ENCODE measurements around the gene CEBPG.
A peak's percentile ranks its signal among the peaks of the same experiment; 100 is the strongest.

The CEBPG gene

DNA sequence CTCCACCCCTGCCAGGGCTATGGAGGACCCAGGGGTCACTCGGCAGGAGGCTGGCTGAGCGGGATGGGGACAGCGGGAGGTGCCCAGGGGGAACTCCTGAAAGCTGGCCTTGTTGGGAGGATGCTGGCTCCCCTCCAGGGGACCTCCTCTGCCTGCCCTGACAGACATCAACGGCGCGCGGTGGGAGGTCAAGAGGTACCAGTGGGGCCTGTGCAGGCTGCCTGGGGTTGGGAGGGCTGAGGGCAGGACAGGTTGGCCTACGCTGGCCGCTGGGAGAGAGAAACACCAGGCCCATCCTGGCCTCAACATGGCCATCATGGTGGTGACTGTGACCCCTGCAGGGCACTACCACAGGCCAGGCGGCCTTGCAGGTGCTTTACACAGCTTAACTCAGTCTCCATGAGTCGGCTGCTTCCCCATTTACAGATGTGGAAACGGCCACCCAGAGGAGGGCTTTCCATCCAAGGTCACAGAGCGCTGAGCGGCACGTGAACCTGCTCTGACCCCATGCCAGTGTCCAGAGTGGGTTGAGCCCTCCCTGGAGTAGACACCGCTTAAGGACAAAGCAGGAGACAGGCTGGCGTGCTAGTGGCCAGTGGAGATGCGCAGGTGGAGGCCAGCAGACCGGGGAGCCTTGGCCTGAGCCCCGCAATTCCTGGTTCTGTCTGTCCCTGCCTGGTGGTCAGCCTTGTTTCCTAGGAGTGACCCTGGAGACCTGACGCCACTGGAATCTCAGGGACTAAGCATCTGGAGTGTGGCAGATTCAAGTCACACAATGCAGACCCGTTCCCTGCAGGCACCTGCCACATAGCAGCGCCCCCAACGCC, 27.6 kb downstream of the CEBPG start:
- H3K27ac ChIP-seq, result no peak overlapping the region
- TF ChIP-seq, protein P1, sequence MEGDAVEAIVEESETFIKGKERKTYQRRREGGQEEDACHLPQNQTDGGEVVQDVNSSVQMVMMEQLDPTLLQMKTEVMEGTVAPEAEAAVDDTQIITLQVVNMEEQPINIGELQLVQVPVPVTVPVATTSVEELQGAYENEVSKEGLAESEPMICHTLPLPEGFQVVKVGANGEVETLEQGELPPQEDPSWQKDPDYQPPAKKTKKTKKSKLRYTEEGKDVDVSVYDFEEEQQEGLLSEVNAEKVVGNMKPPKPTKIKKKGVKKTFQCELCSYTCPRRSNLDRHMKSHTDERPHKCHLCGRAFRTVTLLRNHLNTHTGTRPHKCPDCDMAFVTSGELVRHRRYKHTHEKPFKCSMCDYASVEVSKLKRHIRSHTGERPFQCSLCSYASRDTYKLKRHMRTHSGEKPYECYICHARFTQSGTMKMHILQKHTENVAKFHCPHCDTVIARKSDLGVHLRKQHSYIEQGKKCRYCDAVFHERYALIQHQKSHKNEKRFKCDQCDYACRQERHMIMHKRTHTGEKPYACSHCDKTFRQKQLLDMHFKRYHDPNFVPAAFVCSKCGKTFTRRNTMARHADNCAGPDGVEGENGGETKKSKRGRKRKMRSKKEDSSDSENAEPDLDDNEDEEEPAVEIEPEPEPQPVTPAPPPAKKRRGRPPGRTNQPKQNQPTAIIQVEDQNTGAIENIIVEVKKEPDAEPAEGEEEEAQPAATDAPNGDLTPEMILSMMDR (conservative IDR thresholded peaks at IDR 0.05; ENCODE audit: low read depth), result no peak
- POLR2A ChIA-PET (ENCODE audit: low non-redundant PET), result no interaction called here
- CTCF ChIA-PET, result interaction anchor here (1.0 to 3.1 kb wide), 2 partner anchors 98 to 159 kb away, joined by 5 to 11 read pairs; no protein-coding TSS in a partner anchor
- DNase-seq (ENCODE audit: low spot score), result no peak

DNA sequence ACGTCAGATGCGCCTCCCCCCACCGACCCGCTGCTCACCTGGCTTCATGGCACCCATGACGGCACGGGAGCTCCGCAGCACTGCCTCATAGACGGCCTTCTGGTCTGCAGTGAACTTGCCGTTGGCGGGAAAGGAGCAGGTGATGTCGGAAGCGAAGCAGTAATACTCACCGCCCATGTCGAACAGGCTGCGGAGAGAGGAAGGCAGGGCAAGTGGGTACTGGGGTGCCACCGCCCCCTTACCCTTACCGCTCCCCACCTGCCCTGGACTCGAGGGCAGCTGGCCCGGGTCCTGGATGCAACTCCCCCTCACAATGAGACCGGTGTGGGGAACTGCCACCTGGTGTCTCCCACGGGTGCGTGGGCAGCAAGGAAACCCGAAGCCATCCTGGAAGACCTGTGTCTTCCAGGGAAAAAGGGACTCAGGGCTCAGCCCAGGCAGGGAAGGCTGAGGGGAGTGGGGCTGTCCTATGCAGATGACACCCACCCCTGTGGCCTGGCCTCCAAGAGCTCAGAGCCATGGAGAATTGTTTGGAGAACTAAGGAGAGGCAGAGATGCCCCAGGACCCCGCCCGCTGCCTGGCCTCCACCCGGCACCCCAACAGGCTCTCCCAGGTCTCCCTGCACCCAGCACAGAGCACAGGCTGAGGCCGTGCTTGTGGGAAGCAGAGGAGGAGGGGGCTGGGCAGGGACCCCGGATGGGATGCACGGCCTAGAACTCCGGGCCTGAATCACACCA, 28.3 kb downstream of the CEBPG start:
- ChIA-PET CTCF (interaction anchor here (2.8 kb wide), 1 partner anchor 167 kb away, joined by 14 read pairs; no protein-coding TSS in a partner anchor), POLR2A (ENCODE audit: low non-redundant PET) (no interaction called here)
- no peak overlapping the region for H3K27ac ChIP-seq

DNA sequence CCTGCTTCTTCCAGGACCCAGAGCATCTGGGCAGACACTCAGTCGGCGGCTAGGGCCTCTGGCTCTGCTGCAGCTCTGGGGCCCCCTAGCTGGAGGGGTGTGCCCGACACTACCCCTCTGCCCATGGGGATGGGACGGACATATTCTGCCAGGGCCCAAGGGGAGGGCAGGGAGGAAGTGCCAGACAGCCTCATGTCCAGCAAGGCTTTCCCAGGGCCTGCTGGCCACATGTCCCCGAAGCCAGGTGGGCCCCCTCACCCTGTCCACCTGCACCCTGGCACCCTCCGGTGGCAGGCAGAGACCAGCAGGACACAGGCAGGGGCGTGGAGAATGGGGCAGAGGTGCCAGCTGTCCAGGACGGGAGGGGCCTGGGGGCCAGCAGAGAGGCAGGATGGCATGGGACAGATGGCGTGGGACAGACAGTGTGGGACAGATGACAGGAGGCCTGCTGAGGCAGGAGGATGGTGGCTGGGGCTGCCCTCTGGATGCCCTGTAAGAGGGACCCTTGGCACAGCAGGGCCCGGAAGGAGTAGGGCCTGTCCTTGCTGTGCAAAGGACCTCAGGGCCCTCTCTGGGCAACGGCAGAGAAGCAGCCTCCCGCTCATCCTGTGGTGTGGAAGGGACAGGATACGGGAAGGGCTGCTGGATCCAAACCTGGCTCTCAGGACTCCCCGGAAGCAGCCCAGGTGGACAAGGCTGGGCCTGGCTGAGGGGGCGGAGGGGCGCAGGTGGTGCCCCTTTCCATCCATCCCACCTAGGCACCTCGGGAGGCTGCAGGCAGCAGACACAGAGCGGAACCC, 29.1 kb downstream of the CEBPG start:
- ChIA-PET POLR2A (ENCODE audit: low non-redundant PET) (no interaction called here), CTCF (interaction anchor here (2.8 kb wide), 1 partner anchor 168 kb away, joined by 14 read pairs; no protein-coding TSS in a partner anchor)
- DNase-seq (ENCODE audit: low spot score), result no peak
- TF ChIP-seq, protein P1 (conservative IDR thresholded peaks at IDR 0.05; ENCODE audit: low read depth), result peak; percentile 23; the same call in 1 of the 2 replicates
- H3K27ac ChIP-seq, result no peak overlapping the region

More for the DNA sequence above, 28.3 kb downstream of the CEBPG start:
- no peak for DNase-seq (ENCODE audit: low spot score)
- TF ChIP-seq, protein P1 (conservative IDR thresholded peaks at IDR 0.05; ENCODE audit: low read depth), result no peak

DNA sequence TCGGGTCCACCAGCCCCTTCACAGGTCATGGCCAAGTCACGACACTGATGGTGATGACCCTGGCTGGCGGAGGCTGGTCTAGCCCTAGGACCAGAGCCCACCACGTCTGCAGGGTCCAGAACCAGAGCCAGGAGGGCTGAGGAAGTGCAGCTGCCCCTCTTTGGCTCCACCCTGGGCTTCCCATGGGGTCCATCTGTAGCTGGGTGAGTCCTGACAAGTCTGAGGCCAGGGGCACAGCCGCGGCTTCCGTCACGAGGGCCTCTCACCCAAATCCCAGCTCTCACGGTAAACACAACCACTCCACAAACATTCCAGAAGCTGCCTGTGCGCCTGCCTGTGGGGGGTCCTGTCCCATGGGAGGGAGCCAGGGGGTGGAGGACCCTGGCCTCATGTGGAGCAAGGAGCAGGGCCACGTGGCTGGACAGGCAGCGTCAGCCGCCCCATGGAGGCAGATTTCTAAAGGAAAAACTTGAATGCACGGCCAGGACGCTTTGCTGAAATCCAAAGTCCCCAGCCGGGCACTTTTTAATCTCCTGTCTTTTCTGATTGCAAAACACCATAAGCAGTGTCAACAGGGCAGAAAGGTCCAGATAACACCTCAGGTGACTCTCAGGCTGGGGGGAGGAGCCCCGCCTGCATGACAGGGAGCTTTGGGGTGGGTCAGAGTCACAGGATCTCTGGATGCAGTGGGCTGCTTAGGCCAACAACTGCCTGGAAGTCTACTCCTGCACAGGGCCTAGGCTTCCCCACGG, 29.9 kb downstream of the CEBPG start:
- DNase-seq (ENCODE audit: low spot score), result no peak
- H3K27ac ChIP-seq, result no peak overlapping the region
- CTCF ChIA-PET, result interaction anchor here (2.0 to 2.8 kb wide), 2 partner anchors 161 to 168 kb away, joined by 6 to 14 read pairs; no protein-coding TSS in a partner anchor

DNA sequence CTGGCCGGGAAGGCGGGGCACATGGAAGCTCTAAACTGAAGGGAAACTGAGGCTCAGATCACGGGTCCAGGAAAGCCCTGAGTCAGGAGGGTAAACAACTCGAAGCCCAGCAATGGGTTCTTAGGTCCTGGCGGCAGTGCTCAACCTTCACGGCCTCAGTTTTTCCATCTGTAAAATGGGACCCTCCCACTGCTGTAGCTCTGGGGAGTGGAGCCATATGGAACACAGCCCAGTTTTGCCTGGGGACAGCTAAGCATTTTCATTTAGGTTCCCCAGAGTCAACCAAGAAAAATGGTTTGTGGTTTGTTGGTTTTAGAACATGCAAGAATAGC, 30.4 kb downstream of the CEBPG start:
- CTCF ChIA-PET, result interaction anchor here (2.0 to 2.8 kb wide), 2 partner anchors 162 to 169 kb away, joined by 6 to 14 read pairs; no protein-coding TSS in a partner anchor
- TF ChIP-seq, protein P1 (conservative IDR thresholded peaks at IDR 0.05; ENCODE audit: low read depth), result no peak
- no peak for DNase-seq (ENCODE audit: low spot score)
- POLR2A ChIA-PET (ENCODE audit: low non-redundant PET), result interaction anchor here (0.6 kb wide), 1 partner anchor 160 kb away, joined by 3 read pairs; no protein-coding TSS in a partner anchor
- H3K27ac ChIP-seq, result no peak overlapping the region

More for the DNA sequence above, 29.9 kb downstream of the CEBPG start:
- TF ChIP-seq, protein P1 (conservative IDR thresholded peaks at IDR 0.05; ENCODE audit: low read depth), result no peak
- POLR2A ChIA-PET (ENCODE audit: low non-redundant PET), result interaction anchor here (0.6 kb wide), 1 partner anchor 160 kb away, joined by 3 read pairs; no protein-coding TSS in a partner anchor
